VCaP (cell line): Measurements from ENCODE around the gene SFXN1.

Experiments used
- H3K27ac ChIP-seq: fragments of 450-650 bp; 2 replicates; pipeline ENCODE4 v1.5.1; 2017
- CTCF ChIP-seq: fragments of 450-650 bp; conservative IDR thresholded peaks from 2 replicates; pipeline ENCODE4 v1.5.1; 2017; ENCODE audit warnings: mild to moderate bottlenecking, moderate library complexity

The SFXN1 gene

DNA sequence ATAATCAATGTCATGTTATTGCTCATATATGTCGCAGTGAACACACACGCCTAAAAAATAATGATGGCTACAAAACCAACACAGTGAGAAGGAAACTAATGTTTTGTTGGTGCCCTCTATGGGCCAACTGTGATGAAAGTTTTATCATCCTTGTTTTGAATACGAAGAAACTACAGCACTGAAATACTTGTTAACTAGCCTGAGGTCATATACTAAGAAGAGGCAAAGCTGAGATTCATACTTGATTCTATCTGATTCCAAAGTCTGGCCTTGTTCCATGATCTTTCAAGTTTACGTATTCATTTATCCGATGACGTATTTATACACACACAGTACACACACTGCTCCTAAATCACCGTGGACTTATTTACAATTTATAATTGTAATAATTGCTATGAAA is 18.2 kb upstream of the SFXN1 start:
- peak; percentile 68 for TF ChIP-seq CTCF
- no peak overlapping the region for H3K27ac ChIP-seq

DNA sequence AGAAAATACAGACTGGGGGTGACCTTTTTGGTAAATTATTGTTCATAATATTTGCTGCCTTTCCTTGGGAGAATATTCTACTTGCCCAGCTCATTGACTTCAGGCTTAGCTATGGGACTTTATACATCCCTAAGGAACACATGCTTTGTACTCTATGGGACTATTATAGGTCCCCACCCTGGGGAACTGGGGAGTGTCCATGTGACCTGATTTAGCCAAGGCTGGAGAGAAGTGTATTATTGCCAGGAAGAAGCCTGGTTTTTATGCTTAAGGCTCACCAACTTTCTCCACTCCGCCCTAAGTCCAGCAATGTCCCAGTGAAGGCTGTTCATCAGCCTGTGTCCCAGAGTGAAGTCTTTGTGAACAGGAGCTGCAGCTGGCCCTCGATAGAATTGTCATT is 17.8 kb upstream of the SFXN1 start:
- no peak for TF ChIP-seq CTCF

DNA sequence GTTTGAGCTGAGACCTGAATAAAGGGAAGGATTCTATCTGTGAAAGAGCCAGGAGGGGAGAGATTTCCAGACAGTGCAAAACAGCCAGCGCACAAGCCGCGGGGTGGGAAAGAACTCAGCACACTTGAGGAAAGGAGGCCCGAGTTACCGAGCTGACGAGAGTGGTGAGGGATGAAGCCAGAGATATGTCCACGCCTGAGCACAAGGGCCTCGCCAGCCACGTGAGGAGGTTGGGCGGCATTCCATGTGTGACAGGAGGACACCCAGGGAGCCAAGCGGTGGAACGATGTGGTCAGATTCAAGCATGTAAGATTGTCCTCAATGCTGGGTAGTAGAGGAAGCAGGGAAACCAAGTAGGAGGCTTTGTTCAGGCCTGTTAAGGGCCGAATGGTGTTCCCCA is 17.0 kb upstream of the SFXN1 start:
- no peak for TF ChIP-seq CTCF

More for the DNA sequence above, 17.8 kb upstream of the SFXN1 start:
- H3K27ac ChIP-seq, result no peak overlapping the region

DNA sequence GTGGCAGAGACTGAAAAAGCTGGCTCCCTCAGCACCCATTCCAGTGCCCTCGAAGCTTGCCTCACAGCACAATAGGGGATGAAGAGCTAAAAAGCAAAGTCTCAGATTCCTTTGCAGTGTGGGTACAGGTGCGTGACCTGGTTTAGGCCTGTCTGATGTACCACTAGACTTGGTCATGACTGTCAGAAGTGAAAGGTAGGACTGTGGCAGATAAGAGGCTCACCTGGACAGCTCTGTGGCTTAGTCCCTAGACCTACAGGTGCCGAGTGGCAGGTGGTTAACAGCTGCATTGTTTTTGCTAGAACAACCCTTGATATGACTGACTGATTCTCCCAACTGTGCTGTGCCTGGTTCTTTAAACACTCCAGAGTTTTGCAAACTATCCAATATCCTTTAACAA is 14.7 kb upstream of the SFXN1 start:
- no peak for TF ChIP-seq CTCF

More for the DNA sequence above, 17.0 kb upstream of the SFXN1 start:
- H3K27ac ChIP-seq, result no peak overlapping the region

DNA sequence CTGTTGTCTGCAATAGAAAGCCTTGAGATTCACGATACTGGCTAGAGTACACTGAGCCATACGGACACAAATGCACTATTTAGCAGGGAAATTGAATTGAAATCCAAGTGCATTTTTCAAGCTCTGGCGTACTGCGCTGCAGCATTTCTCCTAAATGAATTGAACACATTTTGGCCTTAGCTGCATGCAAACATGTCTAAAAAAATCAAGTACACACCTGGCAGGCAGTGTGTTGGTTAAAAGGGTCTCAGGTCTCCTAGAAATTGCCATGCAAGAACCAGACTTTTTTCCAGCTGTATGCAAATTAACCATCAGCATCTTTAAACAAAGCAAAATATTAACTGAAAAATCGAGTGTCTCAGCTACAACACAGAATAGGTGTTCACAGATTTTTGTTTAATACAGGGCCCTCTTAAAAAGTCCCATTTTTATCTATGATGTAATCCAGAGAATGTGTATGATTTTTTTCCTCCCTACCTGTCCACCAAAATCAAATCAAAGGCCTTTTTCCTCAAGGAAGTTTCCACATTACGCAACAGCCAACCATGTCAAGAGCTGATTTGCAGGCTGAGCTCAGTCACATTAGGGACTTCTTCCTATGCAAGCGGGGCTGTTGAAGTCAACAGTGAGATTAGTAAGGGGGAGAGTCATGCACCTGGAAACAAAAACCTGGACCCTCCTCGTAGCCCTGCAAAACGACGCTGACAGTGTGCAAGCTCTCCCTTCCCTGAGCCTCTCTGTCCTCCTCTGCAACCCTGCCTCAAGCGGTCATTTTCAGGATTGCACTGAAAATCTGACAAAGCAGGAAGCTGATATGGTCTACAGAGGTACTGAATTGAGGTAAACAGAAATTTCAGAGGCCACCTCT is 14.1 kb upstream of the SFXN1 start:
- TF ChIP-seq CTCF, result peak; percentile 75
- no peak overlapping the region for H3K27ac ChIP-seq

More for the DNA sequence above, 14.7 kb upstream of the SFXN1 start:
- H3K27ac ChIP-seq, result no peak overlapping the region

DNA sequence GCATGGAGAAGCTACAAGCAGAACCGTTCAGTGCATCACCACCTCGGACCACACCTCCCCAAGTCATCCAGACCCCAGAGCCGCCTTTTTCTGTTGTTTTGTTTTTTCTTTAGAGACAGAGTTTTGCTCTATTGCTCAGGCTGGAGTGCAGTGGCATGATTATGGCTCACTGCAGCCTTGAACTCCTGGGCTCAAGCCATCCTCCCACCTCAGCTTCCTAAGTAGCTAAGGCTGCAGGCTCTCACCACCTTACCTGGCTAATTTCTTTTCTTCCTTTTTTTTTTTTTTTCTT is 13.5 kb upstream of the SFXN1 start:
- H3K27ac ChIP-seq, result no peak overlapping the region
- TF ChIP-seq CTCF, result peak; percentile 23; the same call in 1 of the 2 replicates

- TF ChIP-seq CTCF, result no peak
- H3K27ac ChIP-seq, result no peak overlapping the region
These were observed 13.1 kb upstream of the SFXN1 start for GRCh38 chr5:175465282-175465681.
